Mammary epithelial cell (primary cell): ENCODE data around the gene RPL32.

Experiments used
- EZH2 ChIP-seq: IDR thresholded peaks from 2 replicates; pipeline ENCODE4 v1.6.1; 2012; ENCODE audit warnings: low read length, inconsistent platforms, borderline replicate concordance
- TF ChIP-seq, protein P1 (sequence below), 2 donors: IDR thresholded peaks in 1 of 2; conservative IDR thresholded peaks in 1 of 2; 2 replicates each; pipeline ENCODE4 v1.5.1; 2011 to 2012; ENCODE audit warnings: inconsistent platforms in 2 of 2, low read length in 2 of 2, mild to moderate bottlenecking in 2 of 2, control low read depth in 1 of 2, low read depth in 1 of 2; ENCODE audit not compliant: insufficient read depth in 1 of 2; ENCODE audit errors: extremely low read depth in 1 of 2

DNA sequence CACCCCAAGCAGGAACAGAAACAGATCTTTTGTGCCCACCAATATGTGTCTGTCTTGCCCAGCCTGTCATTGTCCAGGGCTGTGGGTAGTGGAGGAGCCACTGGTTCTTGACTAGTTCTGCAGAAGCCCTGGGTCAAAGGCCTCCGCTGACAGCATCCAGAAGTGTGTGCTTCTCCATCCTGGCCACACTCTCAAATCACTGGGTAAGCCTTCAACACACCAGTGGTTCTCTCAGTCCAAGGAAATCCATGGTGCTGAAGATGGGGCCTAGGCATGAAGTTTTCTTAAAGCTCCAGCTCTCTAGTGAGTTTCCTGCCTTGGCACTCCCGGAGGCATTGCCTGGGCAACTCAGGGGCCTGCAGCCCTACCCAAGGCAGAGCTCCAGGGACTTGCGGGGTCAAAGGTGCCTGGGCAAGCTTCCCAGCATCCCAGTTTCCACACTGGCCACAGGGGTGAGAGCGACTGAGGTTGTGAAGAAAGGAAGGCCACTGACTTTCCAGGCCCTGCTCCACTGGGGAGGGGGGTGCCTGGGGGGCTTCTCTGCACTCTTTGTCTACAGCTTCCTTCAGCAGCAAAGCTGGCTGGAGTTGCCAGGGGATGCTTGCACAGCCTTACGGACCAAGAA, 37.9 kb upstream of the RPL32 start:
- TF ChIP-seq, protein P1, sequence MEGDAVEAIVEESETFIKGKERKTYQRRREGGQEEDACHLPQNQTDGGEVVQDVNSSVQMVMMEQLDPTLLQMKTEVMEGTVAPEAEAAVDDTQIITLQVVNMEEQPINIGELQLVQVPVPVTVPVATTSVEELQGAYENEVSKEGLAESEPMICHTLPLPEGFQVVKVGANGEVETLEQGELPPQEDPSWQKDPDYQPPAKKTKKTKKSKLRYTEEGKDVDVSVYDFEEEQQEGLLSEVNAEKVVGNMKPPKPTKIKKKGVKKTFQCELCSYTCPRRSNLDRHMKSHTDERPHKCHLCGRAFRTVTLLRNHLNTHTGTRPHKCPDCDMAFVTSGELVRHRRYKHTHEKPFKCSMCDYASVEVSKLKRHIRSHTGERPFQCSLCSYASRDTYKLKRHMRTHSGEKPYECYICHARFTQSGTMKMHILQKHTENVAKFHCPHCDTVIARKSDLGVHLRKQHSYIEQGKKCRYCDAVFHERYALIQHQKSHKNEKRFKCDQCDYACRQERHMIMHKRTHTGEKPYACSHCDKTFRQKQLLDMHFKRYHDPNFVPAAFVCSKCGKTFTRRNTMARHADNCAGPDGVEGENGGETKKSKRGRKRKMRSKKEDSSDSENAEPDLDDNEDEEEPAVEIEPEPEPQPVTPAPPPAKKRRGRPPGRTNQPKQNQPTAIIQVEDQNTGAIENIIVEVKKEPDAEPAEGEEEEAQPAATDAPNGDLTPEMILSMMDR (conservative IDR thresholded peaks at IDR 0.05 in 1 of 2, IDR thresholded peaks at IDR 0.05 in 1 of 2; ENCODE audit: extremely low read depth in 1 of 2, insufficient read depth in 1 of 2, low read depth in 1 of 2, low read length in 2 of 2) = no peak
- no peak for TF ChIP-seq EZH2
